Erythroblast (primary cell): ENCODE measurements around the gene CIROP.

Source experiments
- GATA1 ChIP-seq: IDR thresholded peaks from 2 replicates; pipeline ENCODE4 v1.6.1; 2011; ENCODE audit warnings: low read depth, mild to moderate bottlenecking, control low read depth, low read length, moderate library complexity
- POLR2A ChIP-seq: IDR thresholded peaks from 2 replicates; pipeline ENCODE4 v1.6.1; 2011; ENCODE audit warnings: mild to moderate bottlenecking, low read length

- no peak for TF ChIP-seq POLR2A
- no peak for TF ChIP-seq GATA1
These were observed at the start of gene CIROP for GRCh38 chr14:23104591-23105347.
